Activated CD4-positive, alpha-beta T cell treated with anti-CD3 and anti-CD28 coated beads, Interleukin-2, Interleukin-4, amounts not matched to agents 100 ng/mL and 50 ng/mL, durations not matched to agents 16 hours and 8 hours (primary cell): ENCODE results near the gene TUFM.
"Not testable (repeated sequence)": the region's sequence is repeated elsewhere in the genome, so short reads cannot be mapped to it uniquely, and the experiment has no call there.

Source experiments
- DNase-seq: peaks from one replicate; pipeline ENCODE4 v3.0.0-alpha.2; 2020; ENCODE audit warnings: low spot score

TUFM gene

DNA sequence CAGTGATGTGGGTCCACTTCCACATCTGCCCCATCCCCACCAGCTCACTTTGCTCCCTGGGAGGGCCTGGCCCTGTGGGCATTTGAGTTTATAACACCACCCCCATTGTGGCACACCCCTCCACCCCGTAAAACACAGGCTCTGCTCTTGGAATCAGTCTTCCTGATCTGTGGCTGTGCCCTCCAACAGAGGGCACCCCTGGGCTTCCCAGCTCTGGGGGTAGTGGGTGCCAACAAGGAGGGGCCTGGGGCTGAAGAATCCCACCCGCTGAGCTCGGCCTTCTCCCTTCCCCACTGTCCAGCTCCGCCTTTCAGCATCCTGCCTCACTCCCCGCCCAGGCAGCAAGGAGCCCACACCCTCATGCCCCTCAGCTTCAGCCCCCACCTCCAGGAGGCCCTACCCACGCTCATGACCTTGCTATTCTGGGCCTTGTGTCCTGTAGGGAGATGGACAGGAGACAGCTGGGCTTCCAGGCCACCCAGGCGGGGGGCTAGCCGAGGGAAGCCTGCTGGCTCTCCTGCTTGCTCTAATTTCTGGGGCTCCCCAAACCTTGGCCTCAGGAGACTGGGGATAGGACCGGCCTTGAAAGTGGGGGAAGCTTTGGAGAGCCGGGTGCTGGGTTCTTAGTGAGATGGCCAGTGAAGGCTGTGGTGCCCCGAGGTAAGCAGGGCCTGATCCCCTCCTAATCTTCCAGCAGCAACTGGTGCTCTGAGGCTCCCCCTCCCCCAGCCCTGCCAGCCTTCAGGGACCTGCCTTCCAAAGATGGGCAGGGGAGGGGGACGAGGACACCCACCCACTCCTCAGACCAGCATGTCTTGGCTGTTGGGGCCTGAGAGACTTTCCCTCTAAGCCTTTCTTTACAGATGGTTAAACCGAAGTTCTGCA, 29.2 kb upstream of the TUFM start:
- no peak for DNase-seq

DNA sequence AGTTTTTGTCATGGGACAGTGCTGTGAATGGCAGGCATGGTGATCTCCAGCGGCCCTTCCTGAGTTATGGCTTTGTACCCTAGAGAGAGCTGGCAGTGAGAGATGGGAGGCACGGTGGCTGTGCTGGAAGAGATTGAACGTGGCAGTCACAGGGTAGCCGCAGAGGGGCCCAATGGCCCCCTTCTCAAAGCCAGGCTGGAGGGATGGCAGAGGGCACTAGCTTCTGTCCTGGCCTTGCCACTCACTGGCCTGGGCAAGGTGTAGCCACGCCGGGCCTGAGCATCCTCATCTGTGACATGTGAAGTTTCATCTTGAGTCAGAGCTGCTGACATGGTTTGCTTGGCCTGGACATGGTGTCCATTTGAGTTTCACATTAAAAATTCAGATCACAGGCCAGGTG, 28.3 kb upstream of the TUFM start:
- no peak for DNase-seq

DNA sequence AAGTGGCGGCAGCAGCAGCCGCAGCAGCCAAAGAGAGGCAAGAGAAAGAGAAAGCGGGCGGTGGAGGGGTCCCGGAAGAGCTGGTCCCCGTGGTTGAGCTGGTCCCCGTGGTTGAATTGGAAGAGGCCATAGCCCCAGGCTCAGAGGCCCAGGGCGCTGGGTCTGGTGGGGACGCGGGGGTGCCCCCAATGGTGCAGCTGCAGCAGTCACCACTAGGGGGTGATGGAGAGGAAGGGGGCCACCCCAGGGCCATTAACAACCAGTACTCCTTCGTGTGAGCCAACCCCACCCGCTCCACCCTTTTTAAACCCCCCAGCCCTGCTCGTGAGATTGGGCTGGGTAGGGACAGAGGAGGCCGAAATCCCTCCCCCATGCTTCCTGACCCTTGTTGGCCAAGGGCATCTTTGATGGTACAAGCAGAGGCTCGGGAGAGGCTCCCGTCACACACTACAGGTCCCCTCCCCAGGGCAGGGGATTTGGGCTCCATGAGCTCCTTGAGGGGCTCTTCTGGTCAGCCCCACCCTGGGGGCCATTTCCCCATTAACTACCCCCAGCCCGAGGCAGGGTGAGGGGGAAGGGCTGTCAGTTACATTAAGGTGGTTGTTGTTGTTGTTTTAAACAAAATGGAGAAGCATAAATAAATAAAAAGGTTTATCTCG, 27.5 kb upstream of the TUFM start:
- DNase-seq, result peak; percentile 43

DNA sequence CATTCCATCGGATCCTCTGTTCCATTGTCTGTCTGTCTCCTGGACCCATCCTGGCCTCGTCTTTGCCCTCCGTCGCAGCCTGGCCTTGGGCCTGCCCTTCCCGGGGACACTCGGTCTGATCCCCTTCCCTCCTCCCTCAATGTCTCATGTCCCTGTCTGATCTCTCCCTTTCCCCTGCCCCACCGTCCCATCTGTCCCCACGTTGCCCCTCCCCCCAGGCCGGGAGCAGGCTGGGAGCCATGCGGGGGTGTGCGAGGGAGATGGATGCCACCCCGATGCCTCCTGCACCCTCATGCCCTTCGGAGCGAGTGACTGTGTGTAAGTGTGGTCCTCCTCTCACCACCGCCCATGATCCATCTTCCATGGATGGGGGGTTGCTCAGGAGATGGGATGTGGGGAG, 26.8 kb upstream of the TUFM start:
- DNase-seq, result no peak

DNA sequence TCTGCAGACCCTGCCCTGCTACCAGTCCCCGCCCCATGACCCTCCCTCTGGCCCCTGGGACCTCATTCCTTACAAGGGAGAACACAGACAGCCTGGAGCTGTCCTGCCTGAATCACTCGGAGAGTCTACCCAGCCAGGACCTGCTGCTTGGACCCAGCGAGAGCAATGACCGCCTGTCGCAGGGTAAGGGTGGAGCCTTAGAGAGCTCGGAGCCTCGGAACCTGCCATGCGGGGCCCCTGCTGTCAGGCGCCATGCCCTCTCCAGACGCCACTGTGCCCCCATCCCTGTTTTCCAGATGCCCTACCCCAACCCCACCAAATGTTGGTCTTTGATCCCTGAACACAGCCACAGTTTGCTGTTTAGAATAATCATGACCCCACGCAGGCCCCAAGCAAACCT, 23.1 kb upstream of the TUFM start:
- DNase-seq, result no peak

DNA sequence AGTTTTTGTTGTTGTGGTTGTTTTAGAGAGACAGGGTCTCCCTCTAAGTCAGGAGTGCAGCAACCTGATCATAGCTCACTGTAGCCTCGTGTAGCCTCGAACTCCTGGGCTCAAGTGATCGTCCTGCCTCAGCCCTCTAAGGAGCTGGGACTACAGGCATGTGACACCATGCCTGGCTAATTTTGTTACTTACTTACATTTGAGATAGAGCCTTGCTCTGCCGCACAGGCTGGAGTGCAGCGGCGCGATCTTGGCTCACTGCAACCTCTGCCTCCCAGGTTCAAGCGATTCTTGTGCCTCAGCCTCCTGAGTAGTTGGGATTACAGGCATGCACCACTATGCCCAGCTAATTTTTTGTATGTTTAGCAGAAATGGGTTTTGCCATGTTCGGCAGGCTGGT, 21.5 kb upstream of the TUFM start:
- DNase-seq, result not testable (repeated sequence)

DNA sequence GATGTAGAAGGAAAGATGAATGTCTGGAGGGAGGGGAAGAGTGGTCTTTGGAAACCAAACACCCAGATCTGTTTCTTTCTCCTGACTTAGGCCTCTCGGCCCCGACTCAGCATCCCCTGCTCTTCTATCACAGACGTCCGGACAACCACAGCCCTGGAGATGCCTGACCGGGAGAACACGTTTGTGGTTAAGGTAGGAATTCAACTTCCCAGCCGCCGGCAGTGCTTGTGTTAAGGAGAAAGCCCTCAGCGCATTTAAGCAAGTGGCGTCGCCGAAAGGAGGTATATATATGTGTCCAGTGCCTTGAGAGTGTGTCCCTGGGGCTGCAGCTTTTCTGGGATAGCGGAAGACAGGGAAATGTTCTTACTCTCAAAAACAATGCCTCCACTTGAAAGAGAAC, 21.1 kb upstream of the TUFM start:
- DNase-seq, result no peak

DNA sequence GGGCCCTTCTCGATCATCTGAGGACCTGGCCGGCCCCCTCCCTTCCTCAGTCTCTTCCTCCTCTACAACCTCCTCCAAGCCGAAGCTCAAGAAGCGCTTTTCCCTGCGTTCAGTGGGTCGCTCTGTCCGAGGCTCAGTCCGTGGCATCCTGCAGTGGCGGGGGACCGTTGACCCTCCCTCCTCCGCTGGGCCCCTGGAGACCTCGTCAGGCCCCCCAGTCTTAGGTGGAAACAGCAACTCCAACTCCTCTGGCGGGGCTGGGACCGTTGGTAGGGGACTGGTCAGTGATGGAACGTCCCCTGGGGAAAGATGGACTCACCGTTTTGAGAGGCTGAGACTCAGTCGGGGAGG, 20.3 kb upstream of the TUFM start:
- DNase-seq, result no peak

DNA sequence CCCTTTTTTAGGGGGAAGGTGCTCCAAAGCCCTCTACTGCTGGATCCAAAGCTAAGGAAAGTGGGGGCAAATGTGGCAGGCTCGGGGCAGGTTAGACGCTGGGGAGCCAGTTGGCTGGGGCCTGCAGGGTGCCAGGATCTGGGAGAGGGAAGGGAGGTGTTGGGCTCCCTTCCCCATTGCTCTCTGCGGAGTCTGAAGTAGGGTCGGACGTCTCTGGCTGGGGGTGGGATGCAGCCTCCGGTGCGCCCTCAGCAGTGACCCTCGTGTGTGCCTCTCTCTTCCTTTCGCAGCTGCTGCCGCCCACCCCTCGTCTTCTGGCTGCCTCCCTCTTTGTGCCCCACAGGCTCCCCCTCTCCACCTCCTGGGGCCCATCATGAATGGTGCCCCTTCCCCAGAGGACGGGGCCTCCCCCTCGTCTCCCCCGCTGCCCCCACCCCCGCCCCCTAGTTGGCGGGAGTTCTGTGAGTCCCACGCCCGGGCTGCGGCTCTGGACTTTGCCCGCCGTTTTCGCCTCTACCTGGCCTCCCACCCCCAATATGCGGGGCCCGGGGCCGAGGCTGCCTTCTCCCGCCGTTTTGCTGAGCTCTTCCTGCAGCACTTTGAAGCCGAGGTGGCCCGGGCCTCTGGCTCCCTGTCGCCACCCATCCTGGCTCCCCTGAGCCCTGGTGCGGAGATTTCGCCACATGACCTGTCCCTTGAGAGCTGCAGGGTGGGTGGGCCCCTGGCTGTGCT, 19.7 kb upstream of the TUFM start:
- no peak for DNase-seq

DNA sequence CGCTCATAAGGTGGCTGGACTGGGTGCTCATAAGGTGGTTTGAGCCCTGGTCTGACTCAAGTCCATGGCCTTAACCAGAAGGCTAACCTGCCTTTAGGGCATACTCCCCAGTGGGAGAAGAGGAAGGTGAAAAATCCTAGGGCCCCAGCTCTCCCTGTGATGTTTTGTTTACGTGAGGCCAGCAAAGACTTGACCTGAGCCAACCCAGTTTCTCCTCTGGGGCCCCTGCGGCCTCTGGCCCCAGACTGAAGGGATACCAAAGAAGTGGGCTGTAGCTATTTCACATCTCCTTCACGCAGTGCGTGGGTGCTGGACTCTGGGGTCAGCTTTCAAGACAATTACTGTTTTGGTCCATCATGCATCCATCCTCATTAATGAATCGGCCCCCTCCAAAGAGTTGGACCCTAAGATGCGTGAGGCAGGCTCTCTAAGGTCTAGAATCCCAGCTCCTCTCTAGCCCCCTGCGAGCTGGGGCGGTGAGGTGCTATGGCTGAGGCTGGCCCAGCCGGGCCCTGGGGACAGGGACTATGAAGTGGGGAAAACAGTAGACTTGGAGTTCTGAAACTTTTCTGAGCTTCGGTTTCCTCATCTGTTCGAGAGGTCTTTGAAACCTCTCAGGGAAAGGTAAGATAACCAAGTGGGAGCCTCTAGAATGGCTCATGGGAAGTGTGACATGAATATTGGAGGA, 19.0 kb upstream of the TUFM start:
- no peak for DNase-seq

DNA sequence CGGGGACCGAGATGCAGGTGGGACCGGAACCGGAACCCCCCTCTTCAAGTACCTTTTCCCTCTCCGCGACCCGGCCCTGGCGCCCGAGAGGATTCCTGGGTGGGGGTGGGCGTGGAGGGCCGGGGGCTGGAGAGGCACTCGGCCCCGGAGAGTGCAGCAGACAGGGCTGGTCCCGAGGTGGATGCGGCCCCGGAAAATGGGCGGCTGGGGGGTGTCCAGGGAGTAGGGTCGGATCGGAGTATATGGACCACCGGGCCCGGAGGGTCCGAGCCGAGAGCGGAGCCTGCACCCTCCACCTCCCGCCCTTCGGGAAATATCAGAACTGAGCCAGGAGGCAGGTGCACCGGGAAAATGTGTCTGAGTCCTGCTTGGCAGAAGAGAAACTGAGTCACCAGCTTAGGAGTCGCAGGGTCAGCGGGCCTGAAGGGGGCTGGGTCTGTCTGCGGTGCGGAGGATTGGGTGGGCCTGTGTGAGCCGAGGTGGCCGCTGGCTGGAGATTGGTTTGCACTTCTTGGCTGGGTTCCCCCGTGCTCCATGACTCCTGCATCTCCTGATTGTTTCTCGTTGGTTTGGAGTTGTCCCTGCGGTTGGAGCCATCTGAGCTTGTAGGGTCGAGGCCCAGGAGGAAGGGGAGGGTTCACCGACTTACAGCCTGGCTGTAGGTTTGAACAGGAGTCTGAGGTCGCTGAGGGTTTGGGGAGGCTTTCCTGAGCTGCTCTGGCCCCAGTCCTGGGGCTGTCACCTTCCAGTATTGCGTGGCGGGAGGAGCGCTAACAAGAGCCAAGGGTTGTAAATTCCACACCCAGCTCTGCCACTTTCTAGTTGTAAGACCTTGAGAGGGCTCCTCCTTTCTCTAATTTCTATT, 18.0 kb upstream of the TUFM start:
- DNase-seq, result no peak

DNA sequence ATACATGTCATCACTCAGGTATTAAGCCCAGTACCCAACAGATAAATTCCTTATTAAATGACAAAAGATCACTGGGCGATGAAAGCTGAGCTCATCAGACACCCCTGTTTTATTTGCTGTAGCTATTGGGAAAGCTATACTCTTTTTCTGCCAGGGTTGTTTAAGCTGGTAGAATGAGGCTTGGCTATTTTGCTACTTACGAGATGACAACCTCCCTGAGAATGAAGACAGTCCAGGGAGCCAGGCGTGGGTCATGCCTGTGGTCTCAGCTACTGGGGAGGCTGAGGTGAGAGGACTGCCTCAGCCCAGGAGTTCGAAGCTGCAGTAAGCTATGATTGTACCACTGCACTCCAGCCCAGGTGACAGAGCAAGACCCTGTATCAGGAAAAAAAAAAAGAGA, 13.2 kb upstream of the TUFM start:
- DNase-seq, result no peak

DNA sequence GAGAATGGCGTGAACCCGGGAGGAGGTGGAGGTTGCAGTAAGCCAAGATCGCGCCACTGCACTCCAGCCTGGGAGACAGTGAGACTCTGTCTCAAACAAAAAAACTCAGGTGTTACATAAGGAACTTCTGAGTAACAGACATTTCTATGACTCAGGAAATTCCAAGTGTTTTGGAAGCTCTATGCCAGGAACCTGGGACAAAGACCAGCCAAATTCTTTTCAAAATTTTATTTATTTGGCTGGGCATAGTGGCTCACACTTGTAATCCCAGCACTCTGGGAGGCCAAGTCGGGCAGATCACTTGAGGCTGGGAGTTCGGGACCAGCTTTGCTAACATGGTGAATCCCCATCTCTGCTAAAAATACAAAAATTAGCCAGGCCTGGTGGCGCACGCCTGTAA, 12.3 kb upstream of the TUFM start:
- no peak for DNase-seq

DNA sequence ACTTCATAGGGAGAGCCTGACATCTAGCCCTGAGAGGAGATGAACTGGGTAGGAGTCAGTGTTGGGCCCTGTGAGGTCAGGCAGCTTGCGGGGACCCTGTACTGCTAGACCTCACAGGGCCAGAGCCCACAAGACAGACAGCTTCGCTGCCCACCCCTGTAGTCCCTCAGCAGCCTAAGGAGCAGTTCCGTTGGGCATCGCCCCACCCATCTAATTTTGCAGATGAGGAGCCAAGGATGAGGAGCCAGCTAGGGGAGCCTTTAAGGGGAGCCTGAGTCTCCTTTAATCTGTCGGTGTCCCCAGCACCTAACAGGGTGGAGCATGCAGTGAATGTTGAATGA, 755 bp upstream of the TUFM start:
- DNase-seq, result no peak

DNA sequence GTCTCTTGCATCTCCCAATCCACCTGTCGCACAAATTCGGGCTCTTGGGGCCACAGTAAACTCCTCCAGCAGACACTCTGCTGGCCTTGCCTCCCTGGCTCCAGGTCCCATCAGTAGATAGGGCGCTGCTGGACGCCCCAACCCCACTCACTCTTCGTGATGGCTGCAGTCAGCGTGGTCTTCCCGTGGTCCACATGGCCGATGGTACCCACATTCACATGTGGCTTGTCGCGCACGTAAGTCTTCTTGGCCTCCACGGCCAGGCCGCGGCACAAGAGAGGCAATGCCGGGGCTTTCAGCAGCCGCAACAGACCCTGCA, 428 bp downstream of the TUFM start:
- DNase-seq, result no peak

DNA sequence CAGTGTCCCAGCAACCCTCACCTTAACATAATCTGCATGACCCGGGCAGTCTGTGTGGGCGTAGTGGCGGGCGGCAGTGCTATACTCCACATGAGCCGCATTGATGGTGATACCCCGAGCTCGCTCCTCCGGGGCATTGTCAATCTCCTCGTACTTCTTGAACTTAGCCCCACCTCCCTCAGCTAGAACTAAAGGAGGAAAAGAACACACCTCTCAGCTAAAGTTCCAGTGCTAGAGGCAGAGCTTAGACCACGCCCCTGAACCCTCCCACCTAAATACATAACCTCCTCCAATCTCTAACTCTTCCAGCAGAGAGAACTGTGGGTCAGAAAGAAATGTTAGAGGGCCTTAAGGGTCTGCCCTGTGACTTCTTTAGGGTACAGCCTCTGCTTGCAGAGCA, 855 bp downstream of the TUFM start:
- peak; percentile 43 for DNase-seq

DNA sequence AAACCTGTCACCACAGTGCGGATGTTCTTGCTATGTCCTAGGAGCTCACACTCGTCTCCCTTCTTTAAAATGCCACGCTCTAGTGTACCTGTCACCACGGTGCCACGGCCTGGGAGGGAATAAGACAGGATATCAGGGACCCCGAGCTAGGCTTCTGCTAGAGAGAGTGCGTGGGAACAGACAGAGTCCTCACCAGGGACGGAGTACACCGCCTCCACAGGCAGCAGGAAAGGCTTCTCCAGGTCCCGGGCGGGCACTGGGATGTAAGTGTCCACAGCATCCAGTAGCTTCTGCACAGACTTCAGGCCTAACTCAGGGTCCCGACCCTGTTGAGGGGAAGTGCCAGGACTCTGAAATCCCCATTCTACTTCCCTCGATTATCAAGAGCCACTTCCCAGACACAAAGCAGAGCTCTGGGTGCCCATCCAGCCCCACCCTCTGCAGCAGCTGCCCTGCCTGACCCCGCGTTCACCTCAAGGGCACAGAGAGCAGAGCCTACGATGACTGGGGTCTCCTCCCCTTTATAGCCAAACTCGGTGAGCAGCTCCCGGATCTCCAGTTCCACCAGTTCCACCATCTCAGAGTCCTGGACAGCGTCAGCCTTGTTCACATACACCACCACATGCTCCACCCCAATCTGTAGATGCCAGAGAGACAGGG, 1.8 kb downstream of the TUFM start:
- DNase-seq, result no peak

DNA sequence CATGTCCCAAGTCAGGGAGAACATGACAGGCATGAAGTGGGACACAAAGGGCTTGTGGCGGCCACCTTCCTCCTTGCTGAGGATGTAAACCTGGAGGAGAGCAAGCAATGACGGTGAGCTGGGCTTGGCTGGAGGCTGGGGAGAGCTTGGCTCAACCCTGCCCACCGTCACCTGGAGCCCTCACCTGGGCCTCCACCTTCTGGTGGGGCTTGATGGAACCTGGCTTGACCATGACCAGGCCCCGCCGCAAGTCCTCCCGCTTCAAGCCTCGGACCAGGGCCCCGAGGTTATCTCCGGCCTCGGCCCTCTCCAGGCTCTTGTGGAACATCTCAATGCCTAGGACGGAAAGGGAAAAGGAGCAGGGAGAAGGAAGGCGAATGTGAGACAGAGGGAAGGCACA, 2.4 kb downstream of the TUFM start:
- no peak for DNase-seq

DNA sequence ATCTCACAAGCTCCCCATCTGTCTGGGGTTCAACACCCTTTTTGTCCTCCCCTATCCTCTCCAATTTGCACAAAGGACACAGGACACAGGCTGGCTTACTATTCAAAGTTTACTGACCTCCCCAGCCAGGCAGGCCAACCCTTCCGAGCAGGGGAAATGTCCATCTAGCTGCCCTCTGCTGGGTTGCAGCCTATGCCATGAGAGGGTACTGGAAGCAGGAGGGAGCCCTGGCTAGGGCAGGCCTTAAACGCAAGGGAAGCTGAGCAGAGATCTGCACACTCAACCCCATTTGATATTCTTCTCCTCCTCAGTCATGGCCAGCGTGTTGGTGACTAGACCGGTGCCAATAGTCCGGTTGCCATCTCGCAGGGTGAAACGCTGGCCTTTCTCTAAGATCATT, 3.5 kb downstream of the TUFM start:
- no peak for DNase-seq

DNA sequence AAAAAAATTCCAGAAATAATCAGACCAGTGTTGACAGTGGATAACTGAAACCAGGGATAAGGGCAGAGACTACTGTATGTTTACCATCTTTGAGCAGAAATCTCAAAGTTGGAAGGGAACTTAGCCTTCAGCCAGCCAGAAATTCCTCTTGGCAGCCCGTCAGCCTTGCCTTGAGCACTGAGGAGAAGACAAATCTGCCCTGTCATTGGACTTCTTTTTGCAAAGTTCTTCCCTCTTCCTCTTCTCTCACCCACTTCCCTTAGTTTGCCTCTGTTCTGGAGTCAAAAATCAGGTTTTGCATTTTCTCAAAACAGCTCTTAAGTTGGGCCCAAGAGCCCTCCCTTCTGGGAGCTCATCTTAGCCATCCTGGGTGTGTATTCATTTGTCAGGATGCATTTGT, 6.2 kb downstream of the TUFM start:
- no peak for DNase-seq

DNA sequence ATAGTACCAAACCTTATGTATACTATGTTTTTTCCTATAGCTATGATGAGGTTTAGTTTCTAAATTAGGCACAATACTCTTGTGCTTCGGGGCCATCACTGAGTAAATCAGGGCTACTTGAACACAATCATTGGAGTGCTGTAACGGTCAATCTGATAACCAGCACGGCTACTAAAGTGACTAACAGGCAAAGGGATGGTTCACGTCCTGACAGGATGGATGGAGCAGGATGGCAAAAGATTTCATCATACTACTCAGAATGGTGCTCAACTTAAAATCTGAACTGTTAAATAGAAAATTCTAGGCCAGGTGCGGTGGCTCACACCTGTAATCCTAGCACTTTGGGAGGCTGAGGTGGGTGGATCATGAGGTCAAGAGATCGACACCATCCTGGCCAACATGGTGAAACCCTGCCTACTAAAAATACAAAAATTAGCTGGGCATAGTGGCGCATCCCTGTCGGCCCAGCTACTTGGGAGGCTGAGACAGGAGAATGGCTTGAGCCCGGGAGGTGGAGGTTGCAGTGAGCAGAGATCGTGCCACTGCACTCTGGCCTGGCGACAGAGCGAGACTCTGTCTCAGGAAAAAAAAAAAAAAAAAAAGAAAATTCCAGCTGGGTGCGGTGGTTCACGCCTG, 7.0 kb downstream of the TUFM start:
- DNase-seq, result no peak
